HG02642 (cell line): ENCODE measurements around the gene PSPC1.
"Not testable (repeated sequence)": the region's sequence is repeated elsewhere in the genome, so short reads cannot be mapped to it uniquely, and the experiment has no call there.

Experiments
- ATAC-seq: cut with Tn5 transposase; IDR thresholded peaks from one replicate; pipeline ENCODE4 v1.9.1; 2021; ENCODE audit warnings: mild to moderate bottlenecking; ENCODE audit not compliant: unreplicated experiment, poor library complexity

Gene PSPC1

GRCh38 chr13:19782727-19783682, at the start of gene PSPC1:
Gene PSPC1 (minus strand): TSS chr13:19782945. CDS start chr13:19782757, 188 bp downstream.
- ATAC-seq, result peak; percentile 89

DNA sequence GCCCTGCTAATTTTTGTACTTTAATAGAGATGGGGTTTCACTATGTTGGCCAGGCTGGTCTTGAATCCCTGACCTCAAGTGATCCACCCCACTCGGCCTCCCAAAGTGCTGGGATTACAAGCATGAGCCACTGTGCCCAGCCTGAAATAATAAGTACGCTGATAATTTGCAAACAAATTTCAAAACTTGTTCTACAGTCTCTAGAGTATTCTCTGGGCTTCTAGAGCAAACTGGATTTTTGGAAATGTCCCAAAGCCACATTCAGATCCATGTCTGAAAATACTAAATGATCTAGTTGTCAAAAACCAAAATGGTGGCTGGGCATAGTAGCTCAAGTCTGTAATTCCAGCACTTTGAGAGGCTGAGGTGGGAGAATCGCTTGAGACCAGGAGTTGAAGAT, 39.9 kb upstream of the PSPC1 start:
- ATAC-seq, result no peak

GRCh38 chr13:19818223-19818842, 35.6 kb upstream of the PSPC1 start:
- ATAC-seq, result no peak

DNA sequence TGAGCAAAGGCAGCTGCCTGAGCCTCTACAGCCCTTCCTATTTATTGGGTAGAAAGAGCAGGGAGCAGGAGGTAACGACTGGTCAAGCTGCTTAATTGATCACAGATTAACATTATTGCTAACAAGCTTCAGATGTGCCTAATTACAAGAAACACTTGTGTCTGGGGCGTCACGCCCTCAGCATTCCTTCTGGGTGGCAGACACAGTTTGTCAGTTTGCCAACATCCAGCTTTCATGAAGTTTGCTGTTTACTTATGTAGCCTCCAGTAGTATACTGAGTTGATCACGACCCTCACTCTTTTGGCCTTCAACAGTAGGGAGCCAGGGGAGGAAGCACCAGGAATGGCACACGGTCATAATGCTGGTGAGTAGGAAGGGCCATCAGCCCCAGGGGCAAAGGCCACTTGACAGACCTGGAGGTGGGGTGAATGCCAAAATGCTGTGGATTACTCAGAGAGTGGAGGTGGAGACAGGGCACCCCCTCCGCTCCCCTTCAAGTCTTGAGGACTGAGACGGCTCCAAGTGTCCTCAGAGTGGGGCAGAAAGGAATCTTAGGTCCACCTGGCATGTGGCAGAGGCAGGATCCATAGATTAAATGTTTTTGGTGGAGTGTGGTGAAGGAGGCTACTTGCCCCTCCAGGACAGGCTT, 34.9 kb upstream of the PSPC1 start:
- no peak for ATAC-seq

GRCh38 chr13:19817106-19817505, 34.4 kb upstream of the PSPC1 start:
- no peak for ATAC-seq

GRCh38 chr13:19815842-19816241, 33.1 kb upstream of the PSPC1 start:
- ATAC-seq, result not testable (repeated sequence)

GRCh38 chr13:19810996-19811881, 28.5 kb upstream of the PSPC1 start:
- no peak for ATAC-seq

- ATAC-seq, result no peak
Observed at GRCh38 chr13:19810151-19810550, 27.4 kb upstream of the PSPC1 start.

DNA sequence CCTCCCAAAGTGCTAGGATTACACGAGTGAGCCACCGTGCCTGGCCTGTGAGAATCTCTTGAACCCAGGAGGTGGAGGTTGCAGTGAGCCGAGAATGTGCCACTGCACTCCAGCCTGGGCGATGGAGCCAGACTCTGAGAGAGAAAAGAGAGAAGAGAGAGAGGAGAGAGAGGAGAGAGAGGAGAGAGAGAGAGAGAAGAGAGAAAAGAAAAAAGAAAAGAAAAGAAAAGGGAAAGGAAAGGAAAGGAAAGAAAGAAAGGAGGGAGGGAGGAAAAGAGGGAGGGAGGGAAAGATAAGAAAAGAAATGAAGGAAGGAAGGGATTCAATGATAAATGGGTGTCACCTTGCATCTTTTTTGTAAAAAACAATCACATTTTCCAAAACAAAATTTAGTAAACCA, 23.0 kb upstream of the PSPC1 start:
- no peak for ATAC-seq

DNA sequence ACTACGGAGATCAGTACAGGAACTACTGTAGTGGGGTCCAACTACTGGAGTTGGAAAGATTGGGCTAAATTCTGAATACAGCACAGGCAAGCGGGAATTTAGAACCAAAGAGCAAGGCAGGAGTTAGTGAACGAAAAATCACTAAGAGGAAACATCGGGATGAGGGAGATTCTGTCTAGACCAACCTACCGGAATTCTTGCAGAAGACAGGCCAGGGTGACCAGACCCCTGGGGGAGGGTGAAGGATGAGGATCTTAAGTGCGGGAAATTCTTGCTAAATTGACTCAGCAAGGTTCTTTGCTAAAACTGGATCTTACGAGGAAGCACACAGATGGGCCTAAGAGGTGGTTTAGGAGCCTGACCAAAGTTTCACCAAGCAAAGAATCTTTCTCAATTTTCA, 13.2 kb upstream of the PSPC1 start:
- no peak for ATAC-seq

DNA sequence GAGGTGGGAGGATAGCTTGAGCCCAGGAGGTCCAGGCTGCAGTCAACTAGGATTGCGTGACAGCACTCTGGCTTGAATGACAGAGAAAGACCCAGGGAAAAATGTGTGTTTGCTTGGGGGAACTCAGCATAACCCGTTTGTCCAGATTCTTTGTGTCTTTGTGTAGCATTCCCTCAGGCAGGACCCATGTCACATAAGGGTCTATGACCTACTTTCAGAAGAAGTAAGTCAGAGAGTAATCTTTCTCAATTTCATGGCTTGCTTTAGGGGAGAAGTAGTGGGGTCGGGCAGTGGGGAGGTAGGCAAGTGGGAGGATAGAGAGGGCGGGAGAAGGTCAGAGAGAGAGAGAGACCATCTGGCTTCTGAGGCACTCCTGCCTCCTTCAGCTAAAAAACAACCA, 11.9 kb upstream of the PSPC1 start:
- ATAC-seq, result no peak

GRCh38 chr13:19791953-19792537, 9.3 kb upstream of the PSPC1 start:
- no peak for ATAC-seq

DNA sequence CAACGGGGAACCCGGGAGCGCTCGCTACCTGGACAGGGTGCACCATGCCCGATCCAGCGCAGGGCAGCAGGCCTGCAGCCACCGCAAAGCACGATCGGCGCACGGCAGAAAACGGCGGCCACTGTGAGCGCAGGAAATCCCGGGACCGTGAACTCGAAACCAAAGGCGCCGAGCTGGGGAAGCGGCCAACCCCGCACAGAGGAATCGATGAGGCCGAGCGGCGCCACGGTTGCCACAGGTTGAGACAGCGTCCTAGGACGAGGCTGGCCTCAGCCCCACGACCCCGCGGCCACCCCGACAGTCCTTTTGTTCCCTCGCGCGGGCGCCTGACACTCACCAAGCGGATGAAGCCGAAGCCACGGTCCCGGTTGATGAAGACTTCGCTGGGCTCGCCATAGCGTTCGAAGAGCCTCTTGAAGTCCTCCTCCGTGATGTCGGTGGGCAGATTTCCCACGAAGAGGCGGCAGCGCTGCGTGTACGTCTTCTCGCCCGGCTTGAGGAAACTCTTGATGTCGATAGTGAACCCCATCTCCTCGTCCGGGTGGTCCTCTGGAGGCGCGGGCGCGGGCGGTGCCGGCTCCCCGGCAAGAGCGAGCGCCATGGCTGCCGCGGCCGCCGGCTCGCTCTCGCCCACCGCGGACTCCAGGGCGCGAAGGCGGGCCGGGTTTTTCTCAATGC, 557 bp downstream of the PSPC1 start:
- ATAC-seq, result peak; percentile 51

GRCh38 chr13:19781526-19781925, 1.2 kb downstream of the PSPC1 start:
- no peak for ATAC-seq

GRCh38 chr13:19780753-19781418, 1.9 kb downstream of the PSPC1 start:
- ATAC-seq, result not testable (repeated sequence)

GRCh38 chr13:19772306-19772705, 10.4 kb downstream of the PSPC1 start:
- no peak for ATAC-seq

- no peak for ATAC-seq
Observed at GRCh38 chr13:19769854-19770253, 12.9 kb downstream of the PSPC1 start.

- ATAC-seq, result no peak
Observed at GRCh38 chr13:19767966-19768365, 14.8 kb downstream of the PSPC1 start.

DNA sequence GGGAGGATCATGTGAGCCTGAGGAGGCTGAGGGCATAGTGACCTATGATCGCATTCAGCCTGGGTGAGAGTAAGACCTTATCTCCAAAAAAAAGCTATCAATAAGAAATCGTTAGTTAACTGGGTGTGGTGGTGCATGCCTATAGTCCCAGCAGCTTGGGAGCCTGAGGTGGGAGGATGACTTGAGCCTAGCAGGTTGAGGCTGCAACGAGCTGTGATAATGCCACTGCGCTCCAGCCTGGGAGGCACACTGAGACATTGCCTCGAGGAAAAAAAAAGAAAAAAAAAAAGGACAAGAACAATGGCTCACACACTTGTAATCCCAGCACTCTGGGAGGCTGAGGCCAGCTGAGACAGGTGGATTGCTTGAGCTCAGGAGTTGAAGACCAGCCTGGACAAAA, 16.2 kb downstream of the PSPC1 start:
- no peak for ATAC-seq
